Ascending aorta (tissue), 2 donors: ENCODE results near the gene PSMC1. TPM values are rescaled to one million over a fixed set of nuclear protein-coding genes. Genes with fewer than 3 reads are reported as not detected.

ENCODE experiments used
- DNase-seq, 2 donors: peaks; one replicate each; pipeline ENCODE4 v3.0.0-alpha.2; 2019; ENCODE audit warnings: low spot score in 2 of 2
- H3K27ac ChIP-seq, 2 donors: fragments of 200-600 bp; sonication (generic); one replicate each; pipeline ENCODE4 v1.5.1; 2016 to 2017; ENCODE audit warnings: mild to moderate bottlenecking in 1 of 2
- H3K27me3 ChIP-seq: fragments of 200-600 bp; sonication (generic); one replicate; pipeline ENCODE4 v1.5.1; 2017
- H3K36me3 ChIP-seq, 2 donors: fragments of 200-600 bp; sonication (generic); one replicate each; pipeline ENCODE4 v1.5.1; 2016
- H3K4me1 ChIP-seq, 2 donors: fragments of 200-600 bp; sonication (generic); one replicate each; pipeline ENCODE4 v1.5.1; 2016 to 2017; ENCODE audit warnings: mild to moderate bottlenecking in 1 of 2
- H3K4me3 ChIP-seq, 2 donors: fragments of 200-600 bp; sonication (generic); one replicate each; pipeline ENCODE4 v1.5.1; 2016 to 2017; ENCODE audit warnings: mild to moderate bottlenecking in 1 of 2
- H3K9me3 ChIP-seq, 2 donors: fragments of 200-600 bp; sonication (generic); one replicate each; pipeline ENCODE4 v1.5.1; 2016
- intact Hi-C: fragments of 100-400 bp; cut with DNase I; formaldehyde crosslinking; loops from one replicate; pipeline ENCODE4 v1.15.1; 2023
- total RNA-seq: library from RNA; depleted of rRNA; stranded (reverse); fragments of >200 nt; gene quantifications from one replicate; pipeline ENCODE4 v1.1.0, GENCODE V29; 2016
- TF ChIP-seq, protein P1 (sequence below), 3 experiments: fragments of 200-600 bp in 2 of 3; fragments of 450-650 bp in 1 of 3; sonication (generic) in 2 of 3; IDR thresholded peaks; one replicate each; pipeline ENCODE4 v1.5.1; 2016 to 2019; ENCODE audit warnings: antibody characterized with exemption in 3 of 3, mild to moderate bottlenecking in 1 of 3, moderate library complexity in 1 of 3

Gene PSMC1
- total RNA-seq, 1 donor from 2014 or later, result 93.2 TPM

- TF ChIP-seq, protein P1, sequence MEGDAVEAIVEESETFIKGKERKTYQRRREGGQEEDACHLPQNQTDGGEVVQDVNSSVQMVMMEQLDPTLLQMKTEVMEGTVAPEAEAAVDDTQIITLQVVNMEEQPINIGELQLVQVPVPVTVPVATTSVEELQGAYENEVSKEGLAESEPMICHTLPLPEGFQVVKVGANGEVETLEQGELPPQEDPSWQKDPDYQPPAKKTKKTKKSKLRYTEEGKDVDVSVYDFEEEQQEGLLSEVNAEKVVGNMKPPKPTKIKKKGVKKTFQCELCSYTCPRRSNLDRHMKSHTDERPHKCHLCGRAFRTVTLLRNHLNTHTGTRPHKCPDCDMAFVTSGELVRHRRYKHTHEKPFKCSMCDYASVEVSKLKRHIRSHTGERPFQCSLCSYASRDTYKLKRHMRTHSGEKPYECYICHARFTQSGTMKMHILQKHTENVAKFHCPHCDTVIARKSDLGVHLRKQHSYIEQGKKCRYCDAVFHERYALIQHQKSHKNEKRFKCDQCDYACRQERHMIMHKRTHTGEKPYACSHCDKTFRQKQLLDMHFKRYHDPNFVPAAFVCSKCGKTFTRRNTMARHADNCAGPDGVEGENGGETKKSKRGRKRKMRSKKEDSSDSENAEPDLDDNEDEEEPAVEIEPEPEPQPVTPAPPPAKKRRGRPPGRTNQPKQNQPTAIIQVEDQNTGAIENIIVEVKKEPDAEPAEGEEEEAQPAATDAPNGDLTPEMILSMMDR (IDR thresholded peaks at IDR 0.05), result no peak
- no peaks in the 10 kb centered on the region for H3K9me3 ChIP-seq
- H3K4me3 ChIP-seq, result no peak overlapping the region
- peaks cover 41 to 63% of the 10 kb centered on the region in 2 donors for H3K36me3 ChIP-seq
- H3K27ac ChIP-seq, result no peak overlapping the region
- no peaks in the 10 kb centered on the region for H3K27me3 ChIP-seq
- DNase-seq, result no peak
- intact Hi-C loops, result no loop called here
- H3K4me1 ChIP-seq, result no peaks in the 10 kb centered on the region
Measured at GRCh38 chr14:90293766-90294730, 37.7 kb downstream of the PSMC1 start.

GRCh38 chr14:90294872-90295271 lies 38.5 kb downstream of the PSMC1 start:
- Histone ChIP-seq H3K27me3 (no peaks in the 10 kb centered on the region), H3K4me3 (no peak overlapping the region), H3K4me1 (no peaks in the 10 kb centered on the region), H3K36me3 (peaks cover 36 to 59% of the 10 kb centered on the region in 2 donors), H3K9me3 (no peaks in the 10 kb centered on the region), H3K27ac (no peak overlapping the region)
- no peak for DNase-seq
- TF ChIP-seq, protein P1 (IDR thresholded peaks at IDR 0.05), result no peak
- intact Hi-C loops, result no loop called here

DNA sequence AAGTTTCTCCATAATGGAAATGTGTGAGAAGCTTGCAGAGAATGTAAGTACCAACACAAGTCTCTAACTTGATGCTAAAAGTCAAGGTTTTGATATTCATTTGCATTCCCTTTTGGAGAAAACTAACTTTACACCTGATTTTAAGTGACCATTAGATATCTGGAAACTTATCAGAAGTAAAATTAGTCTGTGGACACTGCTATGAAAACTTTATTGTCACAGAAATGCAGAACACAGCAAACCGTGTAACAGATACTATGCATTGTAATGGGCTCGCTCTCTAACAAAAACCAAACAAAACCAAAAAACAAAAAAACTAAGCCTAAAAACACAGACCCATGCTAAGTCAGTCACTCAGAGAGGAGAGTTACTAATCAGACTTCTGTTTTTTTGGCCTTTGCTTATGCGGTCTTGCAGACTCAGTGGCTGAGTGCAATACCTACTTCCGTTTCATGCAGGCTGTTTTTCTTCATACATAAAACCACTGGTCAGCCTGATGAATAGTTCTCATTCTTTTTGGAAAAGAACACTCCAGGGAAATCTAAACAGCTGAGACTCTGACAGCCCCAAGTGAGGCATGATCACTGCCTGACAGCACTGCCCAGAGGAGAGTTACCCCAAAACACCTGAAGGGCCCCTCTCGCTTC lies 39.6 kb downstream of the PSMC1 start:
- Histone ChIP-seq H3K36me3 (peaks cover 27 to 51% of the 10 kb centered on the region in 2 donors), H3K4me3 (no peak overlapping the region), H3K27ac (peak overlapping the region; percentile 38 to 42), H3K4me1 (peaks cover 0 to 1% of the 10 kb centered on the region in 2 donors), H3K27me3 (no peaks in the 10 kb centered on the region), H3K9me3 (no peaks in the 10 kb centered on the region)
- DNase-seq, result no peak
- TF ChIP-seq, protein P1 (IDR thresholded peaks at IDR 0.05), result no peak
- intact Hi-C loops, result no loop called here

GRCh38 chr14:90296641-90297040 lies 40.3 kb downstream of the PSMC1 start:
- DNase-seq, result no peak
- Histone ChIP-seq H3K4me3 (no peak overlapping the region), H3K9me3 (no peaks in the 10 kb centered on the region), H3K36me3 (peaks cover 23 to 46% of the 10 kb centered on the region in 2 donors), H3K27me3 (no peaks in the 10 kb centered on the region), H3K4me1 (peaks cover 0 to 4% of the 10 kb centered on the region in 2 donors), H3K27ac (peak overlapping the region; percentile 38 to 42)
- TF ChIP-seq, protein P1 (IDR thresholded peaks at IDR 0.05), result no peak
- intact Hi-C loops, result no loop called here

DNA sequence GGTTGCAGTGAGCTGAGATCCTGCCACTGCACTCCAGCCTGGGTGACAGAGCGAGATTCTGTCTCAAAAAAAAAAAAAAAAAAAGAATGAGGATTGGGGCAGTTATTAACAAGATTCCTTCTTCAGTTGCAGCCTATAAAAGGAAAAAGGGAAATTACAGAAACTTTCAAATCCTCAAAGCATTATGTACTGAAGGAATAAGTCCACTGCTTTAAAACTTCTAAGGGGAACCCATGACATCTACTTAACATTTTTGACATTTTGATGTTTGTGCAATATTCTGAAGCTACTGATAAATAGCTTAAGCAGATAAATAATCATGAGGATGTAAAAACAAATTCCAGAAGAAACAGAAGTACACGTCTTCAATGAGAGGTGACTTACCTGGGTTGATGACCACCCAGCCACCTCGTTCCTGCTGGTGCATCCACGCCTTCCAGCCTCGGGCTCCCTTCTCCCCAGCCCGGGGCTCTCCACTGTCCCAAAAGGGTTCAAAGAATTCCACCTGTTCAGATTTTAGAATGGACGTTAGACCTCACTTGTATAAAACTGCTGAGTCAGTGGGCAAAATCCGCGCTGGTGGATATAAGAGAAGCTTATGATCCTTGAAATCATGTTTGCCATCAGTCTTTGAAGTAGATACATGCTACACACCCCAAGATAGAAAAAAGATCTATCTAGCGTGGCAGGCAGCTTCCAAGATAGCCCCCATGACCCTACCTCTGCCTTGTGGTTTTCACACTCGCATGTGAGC lies 41.7 kb downstream of the PSMC1 start:
- TF ChIP-seq, protein P1 (IDR thresholded peaks at IDR 0.05), result no peak
- Histone ChIP-seq H3K4me3 (no peak overlapping the region), H3K27ac (no peak overlapping the region), H3K36me3 (peaks cover 13 to 32% of the 10 kb centered on the region in 2 donors), H3K9me3 (no peaks in the 10 kb centered on the region), H3K4me1 (peaks cover 0 to 14% of the 10 kb centered on the region in 2 donors), H3K27me3 (no peaks in the 10 kb centered on the region)
- no peak for DNase-seq
- intact Hi-C loops, result no loop called here
